Uterus (tissue), 4 donors: Measurements from ENCODE around the gene RCE1. TPM values are rescaled to one million over a fixed set of nuclear protein-coding genes. Genes with fewer than 3 reads are reported as not detected.

Experiments
- DNase-seq, 2 donors: peaks; one replicate each; pipeline ENCODE4 v3.0.0-alpha.2; 2019 to 2020
- H3K27ac ChIP-seq, 2 donors: fragments of 200-600 bp; sonication (generic); 1 replicate in 1 of 2; 2 replicates in 1 of 2; pipeline ENCODE4 v1.5.1; 2016 to 2018
- H3K27me3 ChIP-seq, 2 donors: fragments of 200-600 bp; sonication (generic); one replicate each; pipeline ENCODE4 v1.5.1; 2018 to 2019; ENCODE audit warnings: control low read depth in 1 of 2
- H3K36me3 ChIP-seq, 2 donors: fragments of 200-600 bp; sonication (generic); one replicate each; pipeline ENCODE4 v1.5.1; 2019; ENCODE audit warnings: control low read depth in 1 of 2
- H3K4me1 ChIP-seq, 2 donors: fragments of 200-600 bp; sonication (generic); one replicate each; pipeline ENCODE4 v1.5.1; 2018 to 2019; ENCODE audit warnings: control low read depth in 1 of 2
- H3K4me3 ChIP-seq, 2 donors: fragments of 200-600 bp; sonication (generic); 1 replicate in 1 of 2; 2 replicates in 1 of 2; pipeline ENCODE4 v1.5.1; 2018 to 2019; ENCODE audit warnings: mild to moderate bottlenecking in 1 of 2
- H3K9me3 ChIP-seq, 2 donors: fragments of 200-600 bp; sonication (generic); one replicate each; pipeline ENCODE4 v1.5.1; 2019; ENCODE audit warnings: control low read depth in 1 of 2
- CTCF ChIP-seq, 4 experiments: fragments of 200-600 bp in 2 of 4; fragments of 450-650 bp in 2 of 4; sonication (generic) in 2 of 4; IDR thresholded peaks; one replicate each; pipeline ENCODE4 v1.5.1; 2016 to 2019; ENCODE audit warnings: antibody characterized with exemption in 4 of 4, mild to moderate bottlenecking in 2 of 4, moderate library complexity in 1 of 4
- POLR2A ChIP-seq, 2 donors: fragments of 450-650 bp; IDR thresholded peaks; one replicate each; pipeline ENCODE4 v1.6.1; 2016; ENCODE audit warnings: antibody characterized with exemption in 2 of 2, mild to moderate bottlenecking in 1 of 2, moderate library complexity in 1 of 2
- intact Hi-C: fragments of 100-400 bp; cut with DNase I; formaldehyde crosslinking; loops from one replicate; pipeline ENCODE4 v1.15.1; 2023; ENCODE audit warnings: low total_unique reads
- total RNA-seq, 4 donors: library from RNA; depleted of rRNA in 3 of 4; stranded (reverse); fragments of >200 nt in 3 of 4; gene quantifications; one replicate each; pipeline versions ENCODE4 v1.1.0 to v1.2.4, GENCODE V29; 2014 to 2023
- donor health status: DM: yes; HTN: yes; CAD: no.

Gene RCE1
- total RNA-seq, 4 donors from 2014 or later, result 2.3 to 19.4 (median 13.7) TPM

GRCh38 chr11:66857927-66858185 lies 14.6 kb downstream of the RCE1 start:
- intact Hi-C loops, result no loop called here
- no peaks in the 10 kb centered on the region for H3K36me3 ChIP-seq
- peaks cover 0 to 8% of the 10 kb centered on the region in 2 donors for H3K4me1 ChIP-seq
- no peaks in the 10 kb centered on the region for H3K9me3 ChIP-seq
- no peak for DNase-seq
- H3K27ac ChIP-seq, result no peak overlapping the region
- no peaks in the 10 kb centered on the region for H3K27me3 ChIP-seq
- H3K4me3 ChIP-seq, result no peak overlapping the region
- TF ChIP-seq CTCF (IDR thresholded peaks at IDR 0.05) (no peak), POLR2A (IDR thresholded peaks at IDR 0.05) (no peak)

GRCh38 chr11:66858186-66858938 lies 15.1 kb downstream of the RCE1 start:
- DNase-seq, result no peak

GRCh38 chr11:66858939-66859685 lies 15.9 kb downstream of the RCE1 start:
- H3K27me3 ChIP-seq, result no peaks in the 10 kb centered on the region
- no peaks in the 10 kb centered on the region for H3K36me3 ChIP-seq
- no peaks in the 10 kb centered on the region for H3K9me3 ChIP-seq
- DNase-seq, result no peak
- H3K4me1 ChIP-seq, result peaks cover 0 to 8% of the 10 kb centered on the region in 2 donors
- TF ChIP-seq POLR2A (IDR thresholded peaks at IDR 0.05), result no peak
- TF ChIP-seq CTCF (IDR thresholded peaks at IDR 0.05), result no peak
- H3K4me3 ChIP-seq, result no peak overlapping the region
- no peak overlapping the region for H3K27ac ChIP-seq
- intact Hi-C loops, result no loop called here

More at GRCh38 chr11:66858186-66858938, 15.1 kb downstream of the RCE1 start:
- Histone ChIP-seq H3K4me1 (peaks cover 0 to 8% of the 10 kb centered on the region in 2 donors), H3K27ac (no peak overlapping the region), H3K36me3 (no peaks in the 10 kb centered on the region), H3K27me3 (no peaks in the 10 kb centered on the region), H3K4me3 (no peak overlapping the region), H3K9me3 (no peaks in the 10 kb centered on the region)
- no peak for TF ChIP-seq CTCF (IDR thresholded peaks at IDR 0.05)
- no peak for TF ChIP-seq POLR2A (IDR thresholded peaks at IDR 0.05)
- intact Hi-C loops, result no loop called here

GRCh38 chr11:66859686-66860448 lies 16.6 kb downstream of the RCE1 start:
- no peak for DNase-seq
- no peak overlapping the region for H3K27ac ChIP-seq
- no peak for TF ChIP-seq CTCF (IDR thresholded peaks at IDR 0.05)
- no peak for TF ChIP-seq POLR2A (IDR thresholded peaks at IDR 0.05)

GRCh38 chr11:66860449-66860831 lies 17.2 kb downstream of the RCE1 start:
- Histone ChIP-seq H3K27me3 (no peaks in the 10 kb centered on the region), H3K27ac (no peak overlapping the region), H3K36me3 (no peaks in the 10 kb centered on the region), H3K4me1 (peaks cover 0 to 3% of the 10 kb centered on the region in 2 donors), H3K9me3 (no peaks in the 10 kb centered on the region), H3K4me3 (no peak overlapping the region)
- TF ChIP-seq CTCF (IDR thresholded peaks at IDR 0.05), result no peak
- TF ChIP-seq POLR2A (IDR thresholded peaks at IDR 0.05), result no peak
- no peak for DNase-seq
- intact Hi-C loops, result no loop called here

More at GRCh38 chr11:66859686-66860448, 16.6 kb downstream of the RCE1 start:
- no peak overlapping the region for H3K4me3 ChIP-seq
- no peaks in the 10 kb centered on the region for H3K27me3 ChIP-seq
- intact Hi-C loops, result no loop called here
- peaks cover 0 to 8% of the 10 kb centered on the region in 2 donors for H3K4me1 ChIP-seq
- H3K36me3 ChIP-seq, result no peaks in the 10 kb centered on the region
- H3K9me3 ChIP-seq, result no peaks in the 10 kb centered on the region
